ENCODE results near the gene SPPL3. TPM values are rescaled to one million over a fixed set of nuclear protein-coding genes. Genes with fewer than 3 reads are reported as not detected.

Gene SPPL3
- total and polyA plus RNA-seq, 4 donors = 7.4 to 12.6 (median 8.7) TPM

DNA sequence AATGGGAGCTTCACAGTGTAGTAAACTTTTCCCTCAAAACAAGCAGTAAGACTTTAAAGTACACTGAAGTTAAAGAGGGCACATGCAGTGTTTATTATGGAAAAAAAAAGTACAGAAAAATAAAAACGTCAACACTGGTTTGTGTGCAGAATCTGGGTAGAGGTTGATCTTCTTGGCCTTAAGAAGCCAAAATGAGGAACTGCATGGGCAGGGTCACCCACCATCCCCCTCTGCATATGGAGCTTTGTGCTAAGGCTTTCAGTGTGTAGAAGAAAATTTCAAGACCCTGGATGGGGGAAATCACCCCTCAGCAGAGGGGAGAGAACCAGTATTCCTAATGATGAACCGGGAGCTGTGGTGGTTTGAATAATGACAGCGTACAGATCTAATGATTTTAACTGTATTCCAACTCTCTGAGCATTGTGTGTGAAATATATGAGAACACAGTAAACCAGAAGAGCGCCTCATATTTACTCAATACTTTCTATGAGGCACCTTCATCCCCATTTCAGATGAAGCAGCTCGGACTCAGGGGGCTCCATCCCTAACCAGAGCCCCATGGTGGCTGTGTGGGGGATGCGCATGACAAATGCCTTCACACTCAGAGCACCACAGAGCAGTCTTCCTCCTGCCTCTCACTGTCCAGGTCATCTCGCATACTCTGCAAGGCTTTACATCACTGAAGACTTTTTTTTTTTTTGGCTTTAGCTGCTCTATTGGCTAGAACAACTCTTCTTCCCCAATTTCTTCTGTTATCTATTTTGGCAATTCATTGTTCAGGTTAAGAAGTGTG lies 145.2 kb downstream of the SPPL3 start:
- WGBS = 83% methylated on average over 7 of the region's 7 CpGs
- no peak for DNase-seq (ENCODE audit: low spot score)
- no peaks in the 10 kb centered on the region for H3K27me3 ChIP-seq (ENCODE audit: control insufficient read depth in 4 of 4, insufficient read depth in 4 of 4, low read length in 3 of 4)
- no peak overlapping the region for H3K4me3 ChIP-seq (ENCODE audit: low read depth in 1 of 3, low read length in 3 of 3)
- no peaks in the 10 kb centered on the region for H3K4me1 ChIP-seq (ENCODE audit: control insufficient read depth in 4 of 4, insufficient read depth in 4 of 4, low read length in 3 of 4)
- H3K27ac ChIP-seq (ENCODE audit: low read depth in 1 of 2, low read length in 2 of 2) = no peak overlapping the region
- peaks cover 0 to 1% (median 0%) of the 10 kb centered on the region in 4 donors for H3K9me3 ChIP-seq (ENCODE audit: control insufficient read depth in 4 of 4, low read length in 3 of 4)
- H3K9ac ChIP-seq (ENCODE audit: low read depth in 1 of 2, low read length in 2 of 2) = no peak overlapping the region
- no peak for TF ChIP-seq YY1 (IDR thresholded peaks at IDR 0.05)
- TF ChIP-seq NR2F2 (IDR thresholded peaks at IDR 0.05) = no peak
- no peak for TF ChIP-seq HNF4A (conservative IDR thresholded peaks at IDR 0.05)
- no peak for TF ChIP-seq RXRA (IDR thresholded peaks at IDR 0.05)
- TF ChIP-seq, protein P1, sequence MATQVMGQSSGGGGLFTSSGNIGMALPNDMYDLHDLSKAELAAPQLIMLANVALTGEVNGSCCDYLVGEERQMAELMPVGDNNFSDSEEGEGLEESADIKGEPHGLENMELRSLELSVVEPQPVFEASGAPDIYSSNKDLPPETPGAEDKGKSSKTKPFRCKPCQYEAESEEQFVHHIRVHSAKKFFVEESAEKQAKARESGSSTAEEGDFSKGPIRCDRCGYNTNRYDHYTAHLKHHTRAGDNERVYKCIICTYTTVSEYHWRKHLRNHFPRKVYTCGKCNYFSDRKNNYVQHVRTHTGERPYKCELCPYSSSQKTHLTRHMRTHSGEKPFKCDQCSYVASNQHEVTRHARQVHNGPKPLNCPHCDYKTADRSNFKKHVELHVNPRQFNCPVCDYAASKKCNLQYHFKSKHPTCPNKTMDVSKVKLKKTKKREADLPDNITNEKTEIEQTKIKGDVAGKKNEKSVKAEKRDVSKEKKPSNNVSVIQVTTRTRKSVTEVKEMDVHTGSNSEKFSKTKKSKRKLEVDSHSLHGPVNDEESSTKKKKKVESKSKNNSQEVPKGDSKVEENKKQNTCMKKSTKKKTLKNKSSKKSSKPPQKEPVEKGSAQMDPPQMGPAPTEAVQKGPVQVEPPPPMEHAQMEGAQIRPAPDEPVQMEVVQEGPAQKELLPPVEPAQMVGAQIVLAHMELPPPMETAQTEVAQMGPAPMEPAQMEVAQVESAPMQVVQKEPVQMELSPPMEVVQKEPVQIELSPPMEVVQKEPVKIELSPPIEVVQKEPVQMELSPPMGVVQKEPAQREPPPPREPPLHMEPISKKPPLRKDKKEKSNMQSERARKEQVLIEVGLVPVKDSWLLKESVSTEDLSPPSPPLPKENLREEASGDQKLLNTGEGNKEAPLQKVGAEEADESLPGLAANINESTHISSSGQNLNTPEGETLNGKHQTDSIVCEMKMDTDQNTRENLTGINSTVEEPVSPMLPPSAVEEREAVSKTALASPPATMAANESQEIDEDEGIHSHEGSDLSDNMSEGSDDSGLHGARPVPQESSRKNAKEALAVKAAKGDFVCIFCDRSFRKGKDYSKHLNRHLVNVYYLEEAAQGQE (IDR thresholded peaks at IDR 0.05) = no peak
- no peak for TF ChIP-seq FOXA2 (IDR thresholded peaks at IDR 0.05)
- TF ChIP-seq RAD21 (IDR thresholded peaks at IDR 0.05) = no peak
- peaks cover 2 to 14% (median 8%) of the 10 kb centered on the region in 4 donors for H3K36me3 ChIP-seq (ENCODE audit: control insufficient read depth in 4 of 4, insufficient read depth in 3 of 4, low read depth in 1 of 4, low read length in 3 of 4)

DNA sequence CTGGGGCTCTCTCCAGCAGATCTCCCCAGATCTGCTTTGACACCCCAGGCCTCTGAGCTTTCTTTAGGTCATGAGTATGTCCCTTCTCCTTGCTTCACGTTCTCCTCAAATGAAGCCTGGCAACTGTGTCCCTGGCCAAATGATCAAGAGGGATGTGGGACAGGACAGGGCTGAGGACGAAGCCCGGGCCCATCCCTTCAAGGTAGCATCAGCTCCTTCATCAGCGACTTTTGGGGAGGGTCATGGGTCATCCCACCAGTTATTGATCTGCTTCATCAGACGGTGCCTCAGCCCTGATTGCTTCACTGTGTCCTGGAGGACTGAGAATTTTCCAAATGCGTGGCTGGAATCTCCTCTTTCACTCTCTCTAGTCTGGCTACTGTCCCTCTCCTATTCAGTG lies 146.2 kb downstream of the SPPL3 start:
- peaks cover 0 to 10% (median 5%) of the 10 kb centered on the region in 4 donors for H3K36me3 ChIP-seq (ENCODE audit: control insufficient read depth in 4 of 4, insufficient read depth in 3 of 4, low read depth in 1 of 4, low read length in 3 of 4)
- H3K27me3 ChIP-seq (ENCODE audit: control insufficient read depth in 4 of 4, insufficient read depth in 4 of 4, low read length in 3 of 4) = no peaks in the 10 kb centered on the region
- H3K4me3 ChIP-seq (ENCODE audit: low read depth in 1 of 3, low read length in 3 of 3) = no peak overlapping the region
- H3K9me3 ChIP-seq (ENCODE audit: control insufficient read depth in 4 of 4, low read length in 3 of 4) = peaks cover 0 to 1% (median 0%) of the 10 kb centered on the region in 4 donors
- no peak for DNase-seq (ENCODE audit: low spot score)
- H3K9ac ChIP-seq (ENCODE audit: low read depth in 1 of 2, low read length in 2 of 2) = no peak overlapping the region
- H3K4me1 ChIP-seq (ENCODE audit: control insufficient read depth in 4 of 4, insufficient read depth in 4 of 4, low read length in 3 of 4) = no peaks in the 10 kb centered on the region
- TF ChIP-seq GABPA (IDR thresholded peaks at IDR 0.05 in 1 of 2, conservative IDR thresholded peaks at IDR 0.05 in 1 of 2) (no peak), FOXA1 (IDR thresholded peaks at IDR 0.05) (no peak), EGR1 (IDR thresholded peaks at IDR 0.05; ENCODE audit: low read depth in 2 of 2) (no peak), JUND (IDR thresholded peaks at IDR 0.05) (no peak), YY1 (IDR thresholded peaks at IDR 0.05) (no peak), HNF4A (conservative IDR thresholded peaks at IDR 0.05) (no peak), CTCF (IDR thresholded peaks at IDR 0.05; ENCODE audit: low read depth, low read length, missing input control) (no peak), NR2F2 (IDR thresholded peaks at IDR 0.05) (no peak), HNF4G (IDR thresholded peaks at IDR 0.05) (no peak), ATF3 (IDR thresholded peaks at IDR 0.05) (no peak), RXRA (IDR thresholded peaks at IDR 0.05) (no peak), SP1 (IDR thresholded peaks at IDR 0.05) (no peak), RAD21 (IDR thresholded peaks at IDR 0.05) (no peak), TAF1 (conservative IDR thresholded peaks at IDR 0.05) (no peak), FOXA2 (IDR thresholded peaks at IDR 0.05) (no peak)
- TF ChIP-seq, protein P1 (IDR thresholded peaks at IDR 0.05) = no peak
- TF ChIP-seq, protein P2, sequence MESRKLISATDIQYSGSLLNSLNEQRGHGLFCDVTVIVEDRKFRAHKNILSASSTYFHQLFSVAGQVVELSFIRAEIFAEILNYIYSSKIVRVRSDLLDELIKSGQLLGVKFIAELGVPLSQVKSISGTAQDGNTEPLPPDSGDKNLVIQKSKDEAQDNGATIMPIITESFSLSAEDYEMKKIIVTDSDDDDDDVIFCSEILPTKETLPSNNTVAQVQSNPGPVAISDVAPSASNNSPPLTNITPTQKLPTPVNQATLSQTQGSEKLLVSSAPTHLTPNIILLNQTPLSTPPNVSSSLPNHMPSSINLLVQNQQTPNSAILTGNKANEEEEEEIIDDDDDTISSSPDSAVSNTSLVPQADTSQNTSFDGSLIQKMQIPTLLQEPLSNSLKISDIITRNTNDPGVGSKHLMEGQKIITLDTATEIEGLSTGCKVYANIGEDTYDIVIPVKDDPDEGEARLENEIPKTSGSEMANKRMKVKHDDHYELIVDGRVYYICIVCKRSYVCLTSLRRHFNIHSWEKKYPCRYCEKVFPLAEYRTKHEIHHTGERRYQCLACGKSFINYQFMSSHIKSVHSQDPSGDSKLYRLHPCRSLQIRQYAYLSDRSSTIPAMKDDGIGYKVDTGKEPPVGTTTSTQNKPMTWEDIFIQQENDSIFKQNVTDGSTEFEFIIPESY (IDR thresholded peaks at IDR 0.05) = no peak
- TF ChIP-seq, protein P3, sequence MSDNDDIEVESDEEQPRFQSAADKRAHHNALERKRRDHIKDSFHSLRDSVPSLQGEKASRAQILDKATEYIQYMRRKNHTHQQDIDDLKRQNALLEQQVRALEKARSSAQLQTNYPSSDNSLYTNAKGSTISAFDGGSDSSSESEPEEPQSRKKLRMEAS (IDR thresholded peaks at IDR 0.05) = no peak
- no peak overlapping the region for H3K27ac ChIP-seq (ENCODE audit: low read depth in 1 of 2, low read length in 2 of 2)
- WGBS = 70% methylated on average over 6 of the region's 6 CpGs

All from liver (tissue), 9 donors.